ENCODE data around the gene HAUS1.
A peak's percentile ranks its signal among the peaks of the same experiment; 100 is the strongest.

Gene HAUS1

GRCh38 chr18:46062781-46063180 lies 41.4 kb upstream of the HAUS1 start:
- no peak overlapping the region for H3K4me3 ChIP-seq (ENCODE audit: low read depth, low read length)
- no peak for DNase-seq (ENCODE audit: low read depth, low spot score)
- TF ChIP-seq CTCF (IDR thresholded peaks at IDR 0.05; ENCODE audit: low read depth, low read length): no peak
- in situ Hi-C loops (cut with HindIII; ENCODE audit: low sequenced_read_pairs): no loop called here

DNA sequence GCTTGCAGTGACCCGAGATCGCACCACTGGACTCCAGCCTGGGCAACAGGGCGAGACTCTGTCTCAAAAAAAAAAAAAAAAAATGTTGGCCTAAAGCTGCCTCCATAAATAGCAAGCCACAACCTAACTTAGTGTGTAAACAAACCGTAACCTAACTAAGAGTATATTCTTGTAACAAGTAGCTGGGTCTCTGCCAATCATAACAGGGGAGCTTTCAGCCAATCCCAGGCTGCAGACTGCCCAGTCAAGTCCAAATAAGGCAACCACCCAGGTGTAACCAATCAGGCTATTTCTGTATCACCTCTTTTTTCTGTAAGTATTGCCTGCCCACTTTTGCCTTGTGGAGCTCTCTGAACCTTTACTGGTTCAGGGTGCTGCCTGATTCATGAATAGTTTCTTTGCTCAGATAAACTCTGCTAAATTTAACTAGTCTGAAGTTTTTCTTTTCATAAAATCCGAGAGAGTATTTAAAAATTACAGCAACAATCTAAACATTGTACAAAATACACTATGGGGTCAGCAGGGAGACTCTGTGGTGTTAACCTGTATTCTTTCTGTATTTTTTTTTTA lies 36.7 kb upstream of the HAUS1 start:
- in situ Hi-C loops (cut with HindIII; ENCODE audit: low sequenced_read_pairs): no loop called here
- DNase-seq (ENCODE audit: low read depth, low spot score): peak; percentile 47
- no peak overlapping the region for H3K4me3 ChIP-seq (ENCODE audit: low read depth, low read length)
- TF ChIP-seq CTCF (IDR thresholded peaks at IDR 0.05; ENCODE audit: low read depth, low read length): no peak

DNA sequence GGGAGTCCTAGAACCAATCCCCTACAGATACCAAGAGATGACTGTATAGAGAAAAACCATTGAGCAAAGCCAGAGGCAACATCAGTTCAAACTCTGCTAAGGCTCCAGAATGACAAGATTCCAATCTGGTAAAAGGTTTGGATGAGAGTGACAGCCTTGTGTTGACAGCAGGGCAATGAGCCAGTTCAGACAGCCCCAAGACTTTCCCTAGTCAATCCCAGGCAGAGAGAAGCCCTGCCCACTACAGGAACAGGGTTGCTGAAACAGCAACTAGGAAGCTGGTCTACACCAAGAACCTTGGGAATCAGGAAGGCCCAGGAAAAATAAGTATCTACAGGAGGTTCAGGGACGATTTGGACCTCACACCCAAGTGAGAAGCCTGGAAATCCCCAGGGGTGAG lies 35.4 kb upstream of the HAUS1 start:
- DNase-seq (ENCODE audit: low read depth, low spot score): no peak
- no peak overlapping the region for H3K4me3 ChIP-seq (ENCODE audit: low read depth, low read length)
- in situ Hi-C loops (cut with HindIII; ENCODE audit: low sequenced_read_pairs): no loop called here
- TF ChIP-seq CTCF (IDR thresholded peaks at IDR 0.05; ENCODE audit: low read depth, low read length): no peak

DNA sequence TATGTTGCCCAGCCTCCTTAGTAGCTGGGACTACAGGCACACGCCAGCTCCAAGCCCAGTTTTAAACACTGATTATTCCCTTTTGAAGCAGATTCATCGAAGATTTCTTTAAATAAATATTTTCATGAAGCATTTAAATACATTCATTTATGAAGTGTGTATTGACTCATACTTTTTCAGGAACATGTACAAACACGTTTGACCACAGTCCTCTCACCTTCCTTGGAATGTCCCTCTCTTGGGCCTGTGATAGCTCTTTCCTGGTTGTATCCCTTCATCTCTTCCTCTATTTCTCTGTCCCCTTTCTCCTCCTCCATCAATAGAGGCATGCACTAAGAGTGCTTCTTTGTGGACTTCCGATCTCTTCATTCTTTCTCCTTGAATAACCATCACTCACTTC lies 34.7 kb upstream of the HAUS1 start:
- no peak for DNase-seq (ENCODE audit: low read depth, low spot score)
- TF ChIP-seq CTCF (IDR thresholded peaks at IDR 0.05; ENCODE audit: low read depth, low read length): no peak
- no peak overlapping the region for H3K4me3 ChIP-seq (ENCODE audit: low read depth, low read length)
- in situ Hi-C loops (cut with HindIII; ENCODE audit: low sequenced_read_pairs): no loop called here

DNA sequence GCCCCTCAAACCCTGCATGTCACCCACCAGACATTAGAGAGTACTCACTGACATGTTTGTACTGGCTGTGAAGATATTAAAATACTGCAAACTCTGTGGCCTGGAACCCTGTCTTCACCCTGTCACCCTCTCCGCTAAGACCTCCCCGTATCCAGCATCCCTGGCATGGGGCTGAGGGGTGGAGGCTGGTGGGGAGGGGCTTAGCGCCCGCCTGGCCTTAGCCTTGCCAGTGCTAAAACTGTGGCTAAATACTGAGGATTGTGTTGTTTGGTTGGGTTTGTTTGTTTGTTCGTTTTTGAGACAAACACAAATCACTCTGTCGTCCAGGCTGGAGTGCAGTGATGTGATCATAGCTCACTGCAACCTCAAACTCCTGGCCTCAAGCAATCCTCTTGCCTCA lies 34.0 kb upstream of the HAUS1 start:
- no peak for DNase-seq (ENCODE audit: low read depth, low spot score)
- TF ChIP-seq CTCF (IDR thresholded peaks at IDR 0.05; ENCODE audit: low read depth, low read length): no peak
- no peak overlapping the region for H3K4me3 ChIP-seq (ENCODE audit: low read depth, low read length)
- in situ Hi-C loops (cut with HindIII; ENCODE audit: low sequenced_read_pairs): no loop called here

DNA sequence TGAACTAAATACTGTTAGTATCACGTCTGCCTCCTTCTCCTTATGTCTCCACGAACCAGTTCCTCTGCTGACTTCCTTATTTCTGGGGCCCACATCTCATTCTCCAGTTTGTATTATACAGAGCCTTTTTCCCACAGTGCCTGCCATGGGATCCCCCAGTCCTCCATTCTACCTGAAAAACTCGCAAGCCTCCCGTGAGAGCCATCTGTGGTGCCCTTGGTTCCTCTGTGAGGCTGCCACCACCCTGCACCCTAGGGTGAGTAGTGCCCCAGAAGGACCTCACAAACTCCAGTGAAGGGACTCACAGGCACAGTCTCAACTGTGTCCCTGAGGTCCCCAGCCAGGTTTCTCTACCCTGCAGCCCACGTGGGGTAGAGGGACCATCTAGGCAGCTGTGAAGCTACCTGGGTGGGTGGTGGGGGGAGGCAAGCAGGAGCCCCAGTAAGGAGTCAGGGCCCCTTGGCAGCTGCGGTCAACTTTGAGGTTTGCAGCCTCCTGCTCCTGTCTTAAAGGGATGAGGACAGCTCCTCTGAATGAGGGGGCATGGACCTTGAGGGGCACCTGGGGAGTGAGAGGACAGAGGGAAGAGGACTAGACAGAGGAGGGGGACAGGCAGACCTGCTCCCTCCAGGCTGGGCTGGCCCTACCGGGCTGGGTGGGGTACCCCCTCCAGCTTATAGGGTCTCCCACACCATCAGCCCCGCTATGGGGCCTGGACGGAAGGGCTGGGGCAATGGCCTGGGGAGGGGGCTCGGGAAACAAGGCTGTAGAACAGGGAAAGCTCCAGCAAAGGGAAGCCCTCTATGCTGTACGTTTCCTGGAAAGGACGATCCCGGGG lies 33.2 kb upstream of the HAUS1 start:
- no peak for DNase-seq (ENCODE audit: low read depth, low spot score)
- in situ Hi-C loops (cut with HindIII; ENCODE audit: low sequenced_read_pairs): no loop called here
- H3K4me3 ChIP-seq (ENCODE audit: low read depth, low read length): peak overlapping the region; percentile 57
- no peak for TF ChIP-seq CTCF (IDR thresholded peaks at IDR 0.05; ENCODE audit: low read depth, low read length)

Data from astrocyte of the spinal cord (primary cell).